Muscle of leg (tissue), 11 donors: ENCODE measurements around the gene MGME1. TPM values are rescaled to one million over a fixed set of nuclear protein-coding genes. Genes with fewer than 3 reads are reported as not detected.
"Not testable (repeated sequence)": the region's sequence is repeated elsewhere in the genome, so short reads cannot be mapped to it uniquely, and the experiment has no call there.

Source experiments
- DNase-seq: peaks from one replicate; pipeline ENCODE4 v3.0.0; 2013
- H3K27ac ChIP-seq: one replicate; pipeline ENCODE4 v1.5.1; 2013; ENCODE audit warnings: mild to moderate bottlenecking, low read length, control low read depth
- H3K27me3 ChIP-seq: one replicate; pipeline ENCODE4 v1.6.1; 2013; ENCODE audit warnings: low read length; ENCODE audit not compliant: control insufficient read depth, insufficient read depth
- H3K36me3 ChIP-seq: one replicate; pipeline ENCODE4 v1.6.1; 2013; ENCODE audit warnings: low read length; ENCODE audit not compliant: control insufficient read depth, insufficient read depth
- H3K4me1 ChIP-seq: one replicate; pipeline ENCODE4 v1.6.1; 2013; ENCODE audit warnings: low read length; ENCODE audit not compliant: control insufficient read depth, insufficient read depth
- H3K4me3 ChIP-seq: one replicate; pipeline ENCODE4 v1.5.1; 2013; ENCODE audit warnings: low read length, control low read depth
- H3K9me3 ChIP-seq: replicated peaks from 2 replicates; pipeline ENCODE4 v1.6.1; 2013; ENCODE audit warnings: low read depth, low read length; ENCODE audit not compliant: control insufficient read depth
- WGBS: methylation state at CpG from one replicate; pipeline ENCODE4 v1.1.5; 2013; ENCODE audit warnings: missing lambda C conversion rate; ENCODE audit not compliant: insufficient coverage; 5-methylcytosine and 5-hydroxymethylcytosine counted together
- polyA plus RNA-seq, 8 donors: library from polyadenylated mRNA; unstranded; fragments of 120-200 nt; gene quantifications; one replicate each; pipeline versions ENCODE4 v1.2.1 to v1.2.3, GENCODE V29; 2013; ENCODE audit warnings: inconsistent platforms in 1 of 8, low replicate concordance in 1 of 8; ENCODE audit not compliant: insufficient read length in 8 of 8, insufficient read depth in 1 of 8
- total RNA-seq: library from RNA; stranded (reverse); fragments of 120-200 nt; gene quantifications from one replicate; pipeline ENCODE4 v1.2.4, GENCODE V29; 2013

MGME1 gene
- total and polyA plus RNA-seq, 9 donors: 10.4 to 23.9 (median 19.5) TPM

DNA sequence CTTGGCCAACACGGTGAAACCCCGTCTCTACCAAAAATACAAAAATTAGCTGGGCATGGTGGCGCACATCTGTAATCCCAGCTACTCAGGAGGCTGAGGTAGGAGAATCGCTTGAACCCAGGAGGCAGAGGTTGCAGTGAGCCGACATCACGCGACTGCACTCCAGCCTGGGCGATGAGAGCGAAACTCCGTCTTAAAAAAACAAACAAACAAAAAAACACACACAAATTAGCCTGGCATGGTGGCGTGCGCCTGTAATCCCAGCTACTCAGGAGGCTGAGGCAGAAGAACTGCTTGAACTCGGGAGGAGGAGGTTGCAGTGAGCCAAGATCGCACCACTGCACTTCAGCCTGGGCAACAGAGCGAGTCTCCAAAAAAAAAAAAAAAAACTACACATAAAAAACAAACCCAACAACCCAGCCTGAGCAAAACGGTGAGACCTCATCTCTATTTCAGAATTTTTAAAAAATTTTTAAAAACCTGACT is 8.4 kb upstream of the MGME1 start:
- H3K9me3 ChIP-seq, H3K4me3 ChIP-seq, H3K27me3 ChIP-seq, DNase-seq: not testable (repeated sequence)
- H3K4me1 ChIP-seq: peaks cover 41% of the 10 kb centered on the region
- WGBS: 95% methylated on average over 7 of the region's 16 CpGs
- H3K36me3 ChIP-seq: peaks cover 18% of the 10 kb centered on the region
- peak overlapping the region; percentile 73 for H3K27ac ChIP-seq

DNA sequence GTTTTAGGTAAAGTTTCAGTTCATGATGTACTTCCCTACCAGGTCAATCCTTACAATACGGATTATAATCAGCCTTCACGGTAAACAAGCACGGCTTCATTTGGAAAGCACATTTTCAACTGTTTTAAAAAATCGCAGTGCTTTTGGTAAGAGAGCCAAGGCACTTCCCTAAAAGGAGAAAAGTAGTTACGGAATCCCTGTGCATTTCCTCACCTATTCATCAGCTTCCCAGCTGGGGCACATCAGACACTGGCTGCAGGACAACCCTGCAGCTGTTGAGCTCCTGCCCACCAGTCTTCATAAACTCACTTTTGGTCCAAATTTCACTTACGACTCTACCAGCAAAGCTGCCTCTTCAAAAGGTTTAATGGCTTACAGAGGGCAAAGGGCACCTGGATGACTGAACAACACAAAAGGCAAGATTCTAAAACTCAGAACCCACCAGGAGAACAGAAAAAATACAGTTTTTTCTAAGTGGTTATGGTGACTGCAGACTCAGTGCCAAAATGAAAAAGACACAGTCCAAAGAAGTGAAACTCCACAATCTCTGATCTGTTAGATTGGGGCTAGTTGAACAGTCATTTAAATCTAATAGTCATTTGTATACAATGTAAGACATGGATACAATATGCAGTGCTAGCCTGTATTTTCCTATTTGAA is 7.8 kb upstream of the MGME1 start:
- H3K4me1 ChIP-seq: peaks cover 46% of the 10 kb centered on the region
- 4% methylated on average over 4 of the region's 6 CpGs for WGBS
- H3K36me3 ChIP-seq: peaks cover 13% of the 10 kb centered on the region
- no peaks in the 10 kb centered on the region for H3K9me3 ChIP-seq
- peak overlapping the region; percentile 73 for H3K27ac ChIP-seq
- no peak overlapping the region for H3K4me3 ChIP-seq
- no peaks in the 10 kb centered on the region for H3K27me3 ChIP-seq
- DNase-seq: peak; percentile 81

DNA sequence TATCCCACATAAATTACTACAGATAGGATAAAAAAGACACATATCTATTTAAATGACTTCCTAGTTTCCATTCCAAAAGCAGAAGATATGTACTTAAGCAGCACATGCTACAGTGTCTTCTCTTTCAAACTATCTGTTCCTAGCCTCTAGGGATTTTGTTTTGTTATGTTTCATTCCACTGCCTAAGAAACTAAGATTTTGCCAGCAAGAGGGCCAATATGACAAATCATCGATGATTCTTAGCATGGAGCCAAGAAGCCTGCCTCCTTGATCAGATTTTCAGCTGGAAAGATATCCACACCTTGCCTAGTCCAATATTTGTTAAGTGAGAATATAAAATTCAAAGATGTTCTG is 7.3 kb upstream of the MGME1 start:
- Histone ChIP-seq H3K27me3 (no peaks in the 10 kb centered on the region), H3K4me3 (no peak overlapping the region), H3K9me3 (no peaks in the 10 kb centered on the region), H3K27ac (peak overlapping the region; percentile 69), H3K4me1 (peaks cover 49% of the 10 kb centered on the region), H3K36me3 (peaks cover 11% of the 10 kb centered on the region)
- no peak for DNase-seq
- no CpG with 5 or more reads among the region's 1 CpG for WGBS

DNA sequence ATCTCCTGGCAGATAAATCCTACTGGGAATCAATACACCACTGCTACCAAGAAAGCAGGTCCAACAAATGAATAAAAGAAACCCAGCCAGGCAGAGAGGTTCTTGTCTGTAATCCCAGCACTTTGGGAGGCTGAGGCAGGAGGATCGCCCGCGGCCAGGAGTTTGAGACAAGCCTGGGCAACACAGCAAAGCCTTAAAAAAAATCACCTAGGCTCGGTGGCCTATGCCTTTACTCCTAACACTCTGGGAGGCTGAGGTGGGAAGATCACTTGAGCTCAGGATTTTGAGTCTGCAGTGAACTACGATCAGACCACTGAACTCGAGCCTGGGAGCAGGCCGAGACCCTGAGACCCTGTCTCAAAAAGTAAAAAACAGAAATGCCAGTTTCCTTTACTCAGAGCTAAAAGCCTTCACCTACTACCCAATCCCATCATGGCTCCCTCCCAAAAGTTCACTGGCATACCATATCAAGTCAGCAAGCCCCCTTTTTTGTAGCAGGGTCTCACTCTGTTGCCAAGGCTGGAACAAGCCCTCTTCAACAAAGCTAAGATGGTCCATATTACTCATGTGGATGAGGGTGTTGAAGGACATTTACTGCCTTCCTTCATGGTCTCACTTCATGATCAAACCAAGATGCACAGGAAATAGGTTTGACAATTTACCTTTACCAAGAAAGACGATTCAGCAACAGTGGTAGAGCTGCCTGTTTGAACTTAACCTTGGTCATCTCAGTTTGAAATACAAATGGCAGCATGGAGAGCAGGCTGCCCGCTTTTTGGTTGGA is 5.5 kb upstream of the MGME1 start:
- Histone ChIP-seq H3K36me3 (peaks cover 7% of the 10 kb centered on the region), H3K4me1 (peaks cover 51% of the 10 kb centered on the region), H3K27ac (peak overlapping the region; percentile 63), H3K27me3 (no peaks in the 10 kb centered on the region), H3K9me3 (no peaks in the 10 kb centered on the region), H3K4me3 (no peak overlapping the region)
- 75% methylated on average over 5 of the region's 9 CpGs for WGBS
- DNase-seq: no peak

DNA sequence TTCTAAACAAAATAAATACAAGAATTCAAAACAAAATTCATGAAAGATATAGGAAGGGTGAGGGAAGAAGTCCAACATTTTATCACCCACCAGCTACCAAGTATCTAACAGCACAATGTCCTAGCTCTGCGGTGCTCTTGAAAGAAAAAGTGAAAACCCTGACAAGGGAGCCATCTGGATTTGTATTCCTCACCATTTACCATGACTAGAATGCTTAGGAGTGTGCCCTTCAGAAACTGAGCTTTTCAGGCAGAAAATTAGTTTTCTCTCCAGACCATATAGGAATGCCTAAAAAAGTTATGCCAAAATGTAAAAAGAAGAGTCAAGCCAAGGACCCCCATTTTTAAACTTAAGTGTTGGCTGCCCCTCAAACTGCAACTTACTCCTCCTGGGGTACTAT is 4.7 kb upstream of the MGME1 start:
- H3K27ac ChIP-seq: peak overlapping the region; percentile 15
- no peaks in the 10 kb centered on the region for H3K9me3 ChIP-seq
- H3K36me3 ChIP-seq: peaks cover 7% of the 10 kb centered on the region
- peaks cover 45% of the 10 kb centered on the region for H3K4me1 ChIP-seq
- no CpG with 5 or more reads among the region's 1 CpG for WGBS
- DNase-seq: no peak
- H3K27me3 ChIP-seq: no peaks in the 10 kb centered on the region
- H3K4me3 ChIP-seq: no peak overlapping the region

DNA sequence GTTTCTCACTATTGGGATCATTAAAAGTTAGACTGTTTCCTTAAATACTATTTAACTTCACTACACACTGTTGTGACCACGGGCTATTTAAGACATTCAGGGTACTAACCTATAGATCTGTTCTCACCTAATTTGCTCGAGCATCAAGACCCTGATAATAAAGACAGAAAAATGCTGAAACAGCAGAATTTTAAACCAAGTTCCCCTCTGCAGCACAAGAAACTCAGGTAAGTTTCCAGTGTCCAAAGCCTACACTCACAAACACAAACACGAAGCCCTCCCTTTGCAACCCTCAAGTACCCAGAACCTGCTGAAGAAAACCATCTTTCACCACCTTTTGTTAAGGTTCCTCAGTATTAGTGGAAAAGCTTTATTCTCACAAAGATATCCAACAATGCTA is 4.2 kb upstream of the MGME1 start:
- H3K4me3 ChIP-seq: no peak overlapping the region
- peaks cover 42% of the 10 kb centered on the region for H3K4me1 ChIP-seq
- H3K27ac ChIP-seq: peak overlapping the region; percentile 7

DNA sequence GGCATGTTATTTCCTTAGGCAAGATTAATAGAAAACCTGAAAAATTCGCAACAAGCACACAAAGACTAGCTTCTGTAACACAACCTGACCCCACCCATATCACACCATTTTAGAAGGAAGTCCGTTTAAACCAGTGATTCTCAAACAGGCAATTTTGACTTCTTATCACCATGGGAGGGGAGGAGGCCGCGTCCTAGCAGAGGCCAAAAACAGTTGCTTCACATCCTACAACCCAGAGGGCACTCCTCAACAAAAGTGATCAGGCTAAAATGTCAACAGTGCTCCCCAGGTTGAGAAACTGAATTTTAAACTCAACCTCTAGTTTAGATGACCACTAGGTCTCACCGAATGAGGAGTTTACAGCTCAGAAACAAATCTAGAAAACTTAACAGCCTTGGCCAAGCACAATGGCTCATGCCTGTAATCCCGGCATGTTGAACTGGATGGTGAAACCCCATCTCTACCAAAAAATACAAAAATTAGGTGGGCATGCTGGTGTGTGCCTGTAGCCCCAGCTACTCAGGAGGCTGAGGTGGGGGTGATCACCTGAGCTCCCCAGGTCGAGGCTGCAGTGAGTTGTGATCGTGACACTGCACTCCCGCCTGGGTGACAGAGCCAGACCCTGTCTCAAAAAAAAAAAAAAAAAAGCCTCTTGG is 3.6 kb upstream of the MGME1 start:
- DNase-seq: no peak
- Histone ChIP-seq H3K36me3 (peaks cover 7% of the 10 kb centered on the region), H3K27me3 (no peaks in the 10 kb centered on the region), H3K9me3 (no peaks in the 10 kb centered on the region), H3K27ac (peak overlapping the region; percentile 56), H3K4me1 (peaks cover 38% of the 10 kb centered on the region), H3K4me3 (peak overlapping the region; percentile 0)
- 63% methylated on average over 2 of the region's 9 CpGs for WGBS

More for the DNA sequence above, 4.2 kb upstream of the MGME1 start:
- Histone ChIP-seq H3K27me3 (no peaks in the 10 kb centered on the region), H3K9me3 (no peaks in the 10 kb centered on the region), H3K36me3 (peaks cover 7% of the 10 kb centered on the region)
- 41% methylated on average over 2 of the region's 3 CpGs for WGBS
- DNase-seq: no peak

DNA sequence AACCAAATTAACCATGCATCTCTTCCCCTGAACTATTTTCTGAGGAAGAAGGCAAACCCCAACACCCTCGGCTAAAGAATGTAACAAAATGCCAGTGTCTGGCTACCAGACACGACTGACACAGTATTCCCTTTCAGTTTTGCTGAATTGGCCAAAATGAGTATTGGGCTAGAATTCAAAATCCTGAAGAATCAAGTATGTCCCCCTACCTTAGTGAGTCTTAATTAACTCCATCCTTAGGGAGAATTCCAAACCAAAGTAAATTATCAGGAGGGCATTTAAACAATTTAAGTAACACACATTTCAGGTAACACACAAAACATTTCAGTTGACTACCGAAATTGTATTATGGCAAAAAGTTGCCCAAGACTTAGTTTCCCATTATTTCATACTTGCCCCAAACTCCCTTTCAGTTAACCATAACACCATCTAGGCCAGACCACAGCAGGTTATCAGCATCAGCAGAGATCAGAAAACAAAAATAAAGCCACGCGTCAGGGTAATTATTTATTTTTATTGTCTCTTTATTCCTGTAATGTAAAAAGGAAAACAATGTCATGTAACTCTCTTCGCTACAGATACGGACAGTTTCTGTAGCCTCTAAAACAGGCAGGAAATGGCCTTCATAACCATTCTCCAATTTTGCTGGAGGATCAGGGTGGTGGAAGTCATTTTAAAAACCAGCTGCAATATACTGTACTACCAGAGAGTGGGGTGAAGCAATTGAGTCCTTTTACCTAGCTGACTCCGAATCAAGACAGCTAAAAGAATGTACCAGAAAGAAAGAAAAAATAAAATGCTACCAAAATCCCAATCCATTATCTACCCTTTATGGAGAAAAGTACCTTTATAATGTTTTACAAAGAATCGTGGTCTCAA is 2.1 kb upstream of the MGME1 start:
- DNase-seq: peak; percentile 68
- Histone ChIP-seq H3K36me3 (peaks cover 7% of the 10 kb centered on the region), H3K4me3 (peak overlapping the region; percentile 96), H3K27ac (peak overlapping the region; percentile 100), H3K27me3 (no peaks in the 10 kb centered on the region), H3K9me3 (no peaks in the 10 kb centered on the region), H3K4me1 (peaks cover 35% of the 10 kb centered on the region)
- WGBS: no CpG with 5 or more reads among the region's 9 CpGs

DNA sequence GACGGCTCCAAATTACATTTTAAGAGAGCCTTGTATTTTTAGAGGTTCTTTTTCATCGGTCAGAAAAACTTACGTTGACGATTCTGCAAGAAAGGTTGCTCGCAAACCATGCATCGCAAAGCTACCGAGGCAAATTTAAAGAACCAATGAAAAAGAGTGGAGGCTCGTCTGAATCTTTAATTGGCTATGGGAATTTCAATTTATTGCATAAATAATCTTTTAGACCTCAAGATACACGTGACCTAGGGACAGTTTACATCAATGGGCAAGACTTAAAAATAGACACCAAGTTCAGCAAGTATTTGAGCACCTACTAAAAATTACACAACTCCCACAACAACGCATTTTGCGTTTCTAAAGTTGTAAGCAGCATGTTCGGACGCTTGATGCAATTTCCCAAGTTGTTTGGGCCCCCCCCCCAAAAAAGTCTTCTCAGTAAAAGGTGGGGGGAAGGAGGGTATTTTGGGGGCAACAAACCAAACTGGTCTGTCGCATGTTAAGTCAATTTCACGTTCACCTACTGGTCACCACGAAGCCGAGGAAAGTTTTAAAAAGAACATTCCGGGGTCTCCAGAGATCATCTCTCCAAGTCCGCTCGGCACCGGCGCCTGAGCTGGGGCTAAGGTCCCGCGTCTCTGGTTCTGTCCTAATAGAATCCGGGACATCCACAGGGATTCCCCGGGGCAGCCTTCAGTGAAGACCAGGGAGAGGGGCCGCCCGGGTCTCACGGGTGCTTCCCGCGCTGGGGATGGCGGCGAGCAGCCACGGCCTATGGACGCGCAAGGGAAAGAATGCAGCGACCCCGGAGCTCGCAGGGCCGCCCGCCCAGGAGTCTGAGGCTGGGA is 1.1 kb upstream of the MGME1 start:
- under 1% methylated on average over 28 of the region's 41 CpGs for WGBS
- Histone ChIP-seq H3K4me3 (peak overlapping the region; percentile 96), H3K4me1 (peaks cover 31% of the 10 kb centered on the region), H3K36me3 (peaks cover 7% of the 10 kb centered on the region), H3K27me3 (no peaks in the 10 kb centered on the region), H3K9me3 (no peaks in the 10 kb centered on the region), H3K27ac (peak overlapping the region; percentile 100)
- DNase-seq: peak; percentile 52
